Type B pancreatic cell (in vitro differentiated cells): Measurements from ENCODE around the gene HSD17B11. TPM values are rescaled to one million over a fixed set of nuclear protein-coding genes. Genes with fewer than 3 reads are reported as not detected.
"Not testable (repeated sequence)": the region's sequence is repeated elsewhere in the genome, so short reads cannot be mapped to it uniquely, and the experiment has no call there.

Source experiments
- DNase-seq: peaks from one replicate; pipeline ENCODE4 v3.0.0; 2021; ENCODE audit warnings: mixed read lengths; ENCODE audit not compliant: unreplicated experiment; ENCODE audit errors: extremely low spot score
- H3K27ac Mint-ChIP-seq: 2 replicates; pipeline ENCODE4 v1.8.0; 2021; ENCODE audit warnings: mild to moderate bottlenecking, mixed read lengths
- H3K27me3 Mint-ChIP-seq: 2 replicates; pipeline ENCODE4 v1.8.0; 2021; ENCODE audit warnings: mixed read lengths
- H3K36me3 Mint-ChIP-seq: 2 replicates; pipeline ENCODE4 v1.8.0; 2021; ENCODE audit warnings: mixed read lengths
- H3K4me1 Mint-ChIP-seq: one replicate; pipeline ENCODE4 v1.8.0; 2021; ENCODE audit warnings: mixed read lengths; ENCODE audit not compliant: unreplicated experiment
- H3K4me3 Mint-ChIP-seq: 2 replicates; pipeline ENCODE4 v1.8.0; 2021; ENCODE audit warnings: mild to moderate bottlenecking, mixed read lengths
- H3K9me3 Mint-ChIP-seq: 2 replicates; pipeline ENCODE4 v1.8.0; 2021; ENCODE audit warnings: mixed read lengths
- CTCF ChIP-seq: fragments of 200-600 bp; sonication (generic); conservative IDR thresholded peaks from 2 replicates; pipeline ENCODE4 v1.5.0; 2021; ENCODE audit warnings: antibody characterized with exemption, mild to moderate bottlenecking
- total RNA-seq: library from RNA; stranded (reverse); gene quantifications from 2 replicates; pipeline ENCODE4 v1.2.1, GENCODE V29; 2021; ENCODE audit warnings: low replicate concordance

HSD17B11 gene
- total RNA-seq, 1 donor from 2014 or later, result 23.9 TPM

- no peak for TF ChIP-seq CTCF
- Mint-ChIP-seq H3K27ac (no peak overlapping the region), H3K4me1 (no peaks in the 10 kb centered on the region), H3K9me3 (peaks cover 6% of the 10 kb centered on the region), H3K27me3 (no peaks in the 10 kb centered on the region), H3K4me3 (no peak overlapping the region), H3K36me3 (no peaks in the 10 kb centered on the region)
- no peak for DNase-seq
Observed at GRCh38 chr4:87399148-87399547, 8.2 kb upstream of the HSD17B11 start.

- H3K27me3 Mint-ChIP-seq, DNase-seq, H3K36me3 Mint-ChIP-seq, H3K9me3 Mint-ChIP-seq, H3K4me1 Mint-ChIP-seq, H3K27ac Mint-ChIP-seq, H3K4me3 Mint-ChIP-seq: not testable (repeated sequence)
Observed at GRCh38 chr4:87395851-87396250, 4.9 kb upstream of the HSD17B11 start.

- not testable (repeated sequence) for H3K27ac Mint-ChIP-seq, H3K36me3 Mint-ChIP-seq, DNase-seq, H3K9me3 Mint-ChIP-seq, H3K4me3 Mint-ChIP-seq, H3K27me3 Mint-ChIP-seq
- H3K4me1 Mint-ChIP-seq, result peaks cover 12% of the 10 kb centered on the region
Observed at GRCh38 chr4:87395073-87395472, 4.1 kb upstream of the HSD17B11 start.

GRCh38 chr4:87392183-87392582, 1.2 kb upstream of the HSD17B11 start:
- peaks cover 17% of the 10 kb centered on the region for H3K36me3 Mint-ChIP-seq
- H3K27ac Mint-ChIP-seq, result no peak overlapping the region
- H3K4me1 Mint-ChIP-seq, result peaks cover 28% of the 10 kb centered on the region
- TF ChIP-seq CTCF, result no peak
- H3K4me3 Mint-ChIP-seq, result no peak overlapping the region
- H3K27me3 Mint-ChIP-seq, result no peaks in the 10 kb centered on the region
- peaks cover 13% of the 10 kb centered on the region for H3K9me3 Mint-ChIP-seq
- DNase-seq, result no peak

- peaks cover 15% of the 10 kb centered on the region for H3K9me3 Mint-ChIP-seq
- no peak for DNase-seq
- no peak for TF ChIP-seq CTCF
- H3K4me1 Mint-ChIP-seq, result peaks cover 28% of the 10 kb centered on the region
- no peaks in the 10 kb centered on the region for H3K27me3 Mint-ChIP-seq
- peak overlapping the region; percentile 97 for H3K4me3 Mint-ChIP-seq
- H3K36me3 Mint-ChIP-seq, result peaks cover 19% of the 10 kb centered on the region
- H3K27ac Mint-ChIP-seq, result peak overlapping the region; percentile 94
Observed at GRCh38 chr4:87391576-87392054, 627 bp upstream of the HSD17B11 start.

GRCh38 chr4:87390551-87390890, 467 bp downstream of the HSD17B11 start:
- Mint-ChIP-seq H3K9me3 (peaks cover 15% of the 10 kb centered on the region), H3K27ac (peak overlapping the region; percentile 94), H3K4me1 (peaks cover 28% of the 10 kb centered on the region), H3K36me3 (peaks cover 19% of the 10 kb centered on the region), H3K27me3 (no peaks in the 10 kb centered on the region), H3K4me3 (peak overlapping the region; percentile 97)
- no peak for DNase-seq
- no peak for TF ChIP-seq CTCF

- peak overlapping the region; percentile 97 for H3K4me3 Mint-ChIP-seq
- not testable (repeated sequence) for DNase-seq, H3K27me3 Mint-ChIP-seq
- H3K36me3 Mint-ChIP-seq, result peaks cover 22% of the 10 kb centered on the region
- peak overlapping the region; percentile 94 for H3K27ac Mint-ChIP-seq
- H3K4me1 Mint-ChIP-seq, result peaks cover 28% of the 10 kb centered on the region
- peaks cover 15% of the 10 kb centered on the region for H3K9me3 Mint-ChIP-seq
Observed at GRCh38 chr4:87390055-87390454, 933 bp downstream of the HSD17B11 start.
